GM12892 (cell line): ENCODE results near the gene SLC25A20.

Experiments used
- POLR2A ChIP-seq: IDR thresholded peaks from 2 replicates; pipeline ENCODE4 v1.6.1; 2011; ENCODE audit warnings: low read depth, low read length, control low read depth
- POLR2AphosphoS5 ChIP-seq: IDR thresholded peaks from 2 replicates; pipeline ENCODE4 v1.6.1; 2011; ENCODE audit warnings: low read depth, low read length, control low read depth
- TAF1 ChIP-seq: IDR thresholded peaks from 2 replicates; pipeline ENCODE4 v1.6.1; 2011; ENCODE audit warnings: low read depth, mild to moderate bottlenecking, control low read depth, low read length, borderline replicate concordance

DNA sequence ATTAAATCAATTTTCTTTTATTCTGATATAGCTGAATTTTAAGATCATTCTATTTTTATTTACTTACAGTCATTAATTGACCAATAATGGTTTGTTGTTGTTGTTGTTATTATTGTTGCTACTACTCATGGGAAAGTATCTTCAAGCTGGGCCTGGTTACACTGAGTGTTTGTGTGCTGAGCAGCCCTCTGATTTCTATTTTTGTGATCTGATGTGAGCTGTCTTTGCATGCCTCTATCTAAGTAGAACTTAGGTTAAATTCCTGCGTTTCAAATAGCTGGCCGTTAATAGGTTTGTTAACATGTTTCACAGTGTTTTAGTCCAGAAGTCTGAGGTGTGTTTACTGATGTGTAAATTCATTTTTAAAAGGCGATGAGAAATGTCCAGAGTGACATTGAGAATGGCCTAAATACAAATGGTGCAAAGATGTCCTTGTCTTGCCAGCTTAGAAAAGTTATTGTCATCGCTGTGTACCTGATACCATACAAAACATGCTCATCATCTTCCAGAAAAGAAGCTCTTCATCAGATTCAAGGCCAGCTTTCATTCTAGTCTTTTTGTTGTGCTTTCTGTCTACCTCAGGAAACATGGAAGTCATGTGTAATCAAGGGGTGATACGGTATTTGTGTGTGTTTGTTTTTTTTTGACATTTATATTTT is 35.8 kb upstream of the SLC25A20 start:
- TF ChIP-seq POLR2A = no peak
- no peak for TF ChIP-seq POLR2AphosphoS5
- TF ChIP-seq TAF1 = no peak
